ENCODE measurements around the gene GTF2F1. TPM values are rescaled to one million over a fixed set of nuclear protein-coding genes. Genes with fewer than 3 reads are reported as not detected.
A peak's percentile ranks its signal among the peaks of the same experiment; 100 is the strongest.

The GTF2F1 gene, protein sequence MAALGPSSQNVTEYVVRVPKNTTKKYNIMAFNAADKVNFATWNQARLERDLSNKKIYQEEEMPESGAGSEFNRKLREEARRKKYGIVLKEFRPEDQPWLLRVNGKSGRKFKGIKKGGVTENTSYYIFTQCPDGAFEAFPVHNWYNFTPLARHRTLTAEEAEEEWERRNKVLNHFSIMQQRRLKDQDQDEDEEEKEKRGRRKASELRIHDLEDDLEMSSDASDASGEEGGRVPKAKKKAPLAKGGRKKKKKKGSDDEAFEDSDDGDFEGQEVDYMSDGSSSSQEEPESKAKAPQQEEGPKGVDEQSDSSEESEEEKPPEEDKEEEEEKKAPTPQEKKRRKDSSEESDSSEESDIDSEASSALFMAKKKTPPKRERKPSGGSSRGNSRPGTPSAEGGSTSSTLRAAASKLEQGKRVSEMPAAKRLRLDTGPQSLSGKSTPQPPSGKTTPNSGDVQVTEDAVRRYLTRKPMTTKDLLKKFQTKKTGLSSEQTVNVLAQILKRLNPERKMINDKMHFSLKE
- 67.9 TPM for total RNA-seq

GRCh38 chr19:6393074-6393982 is at the start of gene GTF2F1:
Gene GTF2F1 (minus strand): TSS chr19:6393164. CDS start chr19:6392995, 169 bp downstream.
- intact Hi-C loops (cut with DNase I): loop anchor here (1.0 to 2.0 kb wide), 4 partner anchors 20 to 65 kb away; partner anchors contain the start of genes CLPP, KHSRP and SLC25A23

DNA sequence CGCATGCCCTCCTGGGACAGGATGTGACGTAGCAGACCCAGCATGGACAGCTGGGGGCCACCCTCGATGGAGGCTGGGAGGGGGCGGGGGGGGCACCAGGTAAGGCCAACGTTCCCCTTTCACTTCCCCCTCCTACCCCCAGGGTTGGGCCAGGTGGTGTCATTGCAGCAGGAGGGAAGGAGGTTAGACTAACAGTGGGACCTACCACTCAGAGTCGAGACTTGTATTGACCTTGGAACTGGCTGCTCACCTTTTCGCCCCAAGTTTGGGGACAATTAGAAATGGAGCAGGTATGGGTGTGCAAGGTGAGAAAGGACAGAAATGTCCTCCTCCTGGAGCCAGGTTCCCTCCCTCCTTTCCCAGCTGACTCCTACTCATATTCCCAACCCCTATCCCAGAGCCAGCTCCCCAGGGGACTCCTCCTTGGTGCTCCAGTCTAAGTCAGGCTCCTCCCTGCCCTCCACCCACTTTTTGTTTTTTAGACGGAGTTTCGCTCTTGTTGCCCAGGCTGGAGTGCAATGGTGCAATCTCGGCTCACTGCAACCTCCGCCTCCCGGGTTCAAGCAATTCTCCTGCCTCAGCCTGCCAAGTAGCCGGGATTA is 49.2 kb upstream of the GTF2F1 start:
- peaks cover 3 to 22% of the 10 kb centered on the region in 2 donors for H3K36me3 ChIP-seq

More at GRCh38 chr19:6393074-6393982, at the start of gene GTF2F1:
- Histone ChIP-seq H3K27ac (peak within 1 kb of the TSS; percentile 94), H3K36me3 (peaks cover 17 to 18% of the 10 kb centered on the region in 2 donors), H3K4me3 (peak within 1 kb of the TSS; percentile 74 to 75), H3K27me3 (no peaks in the 10 kb centered on the region), H3K4me1 (peaks cover 9 to 14% of the 10 kb centered on the region in 2 donors), H3K9me3 (no peaks in the 10 kb centered on the region)
- peak; percentile 76 to 97 for DNase-seq (ENCODE audit: low spot score in 2 of 2)
- TF ChIP-seq, protein P1, sequence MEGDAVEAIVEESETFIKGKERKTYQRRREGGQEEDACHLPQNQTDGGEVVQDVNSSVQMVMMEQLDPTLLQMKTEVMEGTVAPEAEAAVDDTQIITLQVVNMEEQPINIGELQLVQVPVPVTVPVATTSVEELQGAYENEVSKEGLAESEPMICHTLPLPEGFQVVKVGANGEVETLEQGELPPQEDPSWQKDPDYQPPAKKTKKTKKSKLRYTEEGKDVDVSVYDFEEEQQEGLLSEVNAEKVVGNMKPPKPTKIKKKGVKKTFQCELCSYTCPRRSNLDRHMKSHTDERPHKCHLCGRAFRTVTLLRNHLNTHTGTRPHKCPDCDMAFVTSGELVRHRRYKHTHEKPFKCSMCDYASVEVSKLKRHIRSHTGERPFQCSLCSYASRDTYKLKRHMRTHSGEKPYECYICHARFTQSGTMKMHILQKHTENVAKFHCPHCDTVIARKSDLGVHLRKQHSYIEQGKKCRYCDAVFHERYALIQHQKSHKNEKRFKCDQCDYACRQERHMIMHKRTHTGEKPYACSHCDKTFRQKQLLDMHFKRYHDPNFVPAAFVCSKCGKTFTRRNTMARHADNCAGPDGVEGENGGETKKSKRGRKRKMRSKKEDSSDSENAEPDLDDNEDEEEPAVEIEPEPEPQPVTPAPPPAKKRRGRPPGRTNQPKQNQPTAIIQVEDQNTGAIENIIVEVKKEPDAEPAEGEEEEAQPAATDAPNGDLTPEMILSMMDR (IDR thresholded peaks at IDR 0.05): peak in 1 of 3 experiments; percentile 25

DNA sequence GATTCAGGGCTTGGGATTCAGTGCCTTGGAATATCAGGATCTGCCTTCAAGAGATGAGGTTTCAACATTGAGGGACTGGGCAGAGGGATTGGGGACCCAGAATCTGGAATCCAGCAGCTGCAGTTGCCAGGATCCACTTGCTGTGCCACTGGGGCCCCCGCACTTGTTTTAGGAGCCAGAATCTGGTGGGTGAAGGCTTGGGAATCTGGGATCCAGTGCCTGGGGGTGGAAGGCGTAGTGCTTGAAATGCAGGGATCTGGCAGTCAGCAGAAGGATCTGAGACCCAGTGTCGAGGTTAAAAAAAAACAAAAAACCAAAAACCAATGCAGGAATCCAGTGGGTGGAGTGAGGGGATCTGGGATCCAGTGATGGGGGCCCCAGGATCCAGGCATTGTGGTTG is 47.9 kb upstream of the GTF2F1 start:
- intact Hi-C loops (cut with DNase I): no loop called here
- TF ChIP-seq, protein P1 (IDR thresholded peaks at IDR 0.05): no peak
- no peaks in the 10 kb centered on the region for H3K4me1 ChIP-seq
- DNase-seq (ENCODE audit: low spot score in 2 of 2): no peak
- H3K36me3 ChIP-seq: peaks cover 0 to 9% of the 10 kb centered on the region in 2 donors
- no peak overlapping the region for H3K27ac ChIP-seq
- no peaks in the 10 kb centered on the region for H3K27me3 ChIP-seq
- H3K9me3 ChIP-seq: no peaks in the 10 kb centered on the region
- H3K4me3 ChIP-seq: no peak overlapping the region

More for the DNA sequence above, 49.2 kb upstream of the GTF2F1 start:
- intact Hi-C loops (cut with DNase I): no loop called here
- DNase-seq (ENCODE audit: low spot score in 2 of 2): no peak
- H3K27me3 ChIP-seq: no peaks in the 10 kb centered on the region
- TF ChIP-seq, protein P1 (IDR thresholded peaks at IDR 0.05): no peak
- no peak overlapping the region for H3K27ac ChIP-seq
- H3K9me3 ChIP-seq: no peaks in the 10 kb centered on the region
- H3K4me1 ChIP-seq: no peaks in the 10 kb centered on the region
- no peak overlapping the region for H3K4me3 ChIP-seq

DNA sequence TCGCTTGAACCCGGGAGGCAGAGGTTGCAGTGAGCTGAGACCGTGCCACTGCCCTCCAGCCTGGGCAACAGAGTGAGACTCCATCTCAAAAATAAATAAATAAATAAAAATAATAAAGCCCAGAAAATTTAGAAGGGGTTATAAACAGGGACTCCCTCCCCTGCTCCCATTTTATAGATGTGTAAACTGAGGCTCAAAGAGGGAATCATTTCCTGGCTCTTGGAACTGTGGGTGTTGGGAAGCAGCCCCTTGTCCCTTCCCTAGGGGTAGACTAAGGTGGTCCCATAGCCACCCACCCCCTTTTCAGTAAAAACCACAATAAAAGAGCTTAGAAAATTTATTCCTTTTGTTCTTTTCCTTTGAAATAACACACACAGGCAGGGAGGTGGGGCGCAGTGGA is 46.8 kb upstream of the GTF2F1 start:
- intact Hi-C loops (cut with DNase I): no loop called here
- no peak overlapping the region for H3K27ac ChIP-seq
- no peaks in the 10 kb centered on the region for H3K4me1 ChIP-seq
- TF ChIP-seq, protein P1 (IDR thresholded peaks at IDR 0.05): no peak
- no peaks in the 10 kb centered on the region for H3K9me3 ChIP-seq
- no peaks in the 10 kb centered on the region for H3K27me3 ChIP-seq
- DNase-seq (ENCODE audit: low spot score in 2 of 2): no peak
- no peaks in the 10 kb centered on the region for H3K36me3 ChIP-seq
- no peak overlapping the region for H3K4me3 ChIP-seq

DNA sequence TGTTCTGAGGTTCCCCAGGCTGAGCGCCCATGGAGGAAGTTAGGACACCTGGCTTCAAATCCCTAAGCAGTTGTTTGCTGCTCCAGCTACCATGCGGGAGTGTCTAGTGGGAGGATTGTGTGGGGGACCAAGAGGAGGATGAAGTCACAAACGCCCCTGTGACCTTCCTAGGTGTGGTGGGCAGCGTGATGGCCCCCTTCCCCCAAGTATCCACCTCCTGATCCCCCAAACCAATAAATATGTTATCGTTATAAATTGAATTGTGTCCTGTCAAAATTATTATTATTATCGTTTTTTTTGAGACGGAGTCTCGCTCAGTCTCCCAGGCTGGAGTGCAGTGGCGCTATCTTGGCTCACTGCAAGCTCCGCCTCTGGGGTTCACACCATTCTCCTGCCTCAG is 40.7 kb upstream of the GTF2F1 start, which contains the start of gene SLC25A41:
SLC25A41 (minus strand) TSS at position 101 of the 400 bp plus-strand sequence; CDS start at position 31, 70 bp downstream.
- no peaks in the 10 kb centered on the region for H3K36me3 ChIP-seq
- no peaks in the 10 kb centered on the region for H3K27me3 ChIP-seq
- H3K27ac ChIP-seq: no peak within 1 kb of the TSS
- no peak for DNase-seq (ENCODE audit: low spot score in 2 of 2)
- H3K9me3 ChIP-seq: no peaks in the 10 kb centered on the region
- H3K4me1 ChIP-seq: no peaks in the 10 kb centered on the region
- TF ChIP-seq, protein P1 (IDR thresholded peaks at IDR 0.05): no peak
- intact Hi-C loops (cut with DNase I): no loop called here
- no peak within 1 kb of the TSS for H3K4me3 ChIP-seq
